PC-9 (cell line): Measurements from ENCODE around the gene OPA1. TPM values are rescaled to one million over a fixed set of nuclear protein-coding genes. Genes with fewer than 3 reads are reported as not detected.

Source experiments
- BruUV-seq: library from RNA; stranded (reverse); fragments of 400-500 nt; replicated peaks from 2 replicates; lab custom pipeline; 2021; lab: Mats Ljungman, UMichigan
- CTCF ChIA-PET: fragments of 300-600 bp; sonication (Branson Sonifier 250); formaldehyde crosslinking; loops from one replicate; lab custom pipeline; 2022; ENCODE audit warnings: antibody characterized with exemption; lab: Charles Lee
- POLR2A ChIA-PET: fragments of 300-600 bp; sonication (Branson Sonifier 250); formaldehyde crosslinking; loops from one replicate; lab custom pipeline; 2022; ENCODE audit warnings: antibody characterized with exemption; ENCODE audit not compliant: unreplicated experiment; lab: Charles Lee
- DNase-seq, 2 experiments: peaks; one replicate each; pipeline versions ENCODE4 v3.0.0 to v3.0.0-alpha.2; 2015 to 2022; ENCODE audit warnings: mixed read lengths in 1 of 2
- H2AFZ ChIP-seq: fragments of 200-600 bp; sonication (generic); 2 replicates; pipeline ENCODE4 v1.8.1; 2017; ENCODE audit warnings: antibody characterized with exemption
- H3F3A ChIP-seq: fragments of 200-600 bp; sonication (generic); 2 replicates; pipeline ENCODE4 v1.8.1; 2017; ENCODE audit warnings: antibody characterized with exemption, mild to moderate bottlenecking, low read depth; ENCODE audit not compliant: insufficient read depth
- H3K27ac ChIP-seq: fragments of 200-600 bp; sonication (generic); 2 replicates; pipeline ENCODE4 v1.6.1; 2016; ENCODE audit warnings: mixed run types
- H3K27me3 ChIP-seq: fragments of 200-600 bp; sonication (generic); 2 replicates; pipeline ENCODE4 v1.6.1; 2016; ENCODE audit warnings: low read depth, mixed run types; ENCODE audit not compliant: insufficient read depth
- H3K36me3 ChIP-seq: fragments of 200-600 bp; sonication (generic); 2 replicates; pipeline ENCODE4 v1.6.1; 2016; ENCODE audit warnings: low read depth, mixed run types
- H3K4me1 ChIP-seq: fragments of 200-600 bp; sonication (generic); replicated peaks from 2 replicates; pipeline ENCODE4 v1.6.1; 2016; ENCODE audit warnings: mixed run types; ENCODE audit not compliant: insufficient read depth
- H3K4me2 ChIP-seq: fragments of 200-600 bp; sonication (generic); 2 replicates; pipeline ENCODE4 v1.6.1; 2017; ENCODE audit warnings: mixed run types
- H3K4me3 ChIP-seq: fragments of 200-600 bp; sonication (generic); 2 replicates; pipeline ENCODE4 v1.6.1; 2016; ENCODE audit warnings: mixed run types
- H3K79me2 ChIP-seq: fragments of 200-600 bp; sonication (generic); 2 replicates; pipeline ENCODE4 v1.6.1; 2017; ENCODE audit warnings: low read depth, mixed run types
- H3K9me2 ChIP-seq: fragments of 200-600 bp; sonication (generic); 2 replicates; pipeline ENCODE4 v1.8.1; 2017; ENCODE audit warnings: mild to moderate bottlenecking; ENCODE audit not compliant: insufficient read depth
- H3K9me3 ChIP-seq: fragments of 200-600 bp; sonication (generic); 2 replicates; pipeline ENCODE4 v1.8.1; 2016; ENCODE audit warnings: low read depth; ENCODE audit not compliant: insufficient read depth
- H4K20me1 ChIP-seq: fragments of 200-600 bp; sonication (generic); 2 replicates; pipeline ENCODE4 v1.8.1; 2017; ENCODE audit not compliant: insufficient read depth
- CTCF ChIP-seq: fragments of 200-600 bp; sonication (generic); conservative IDR thresholded peaks from 2 replicates; pipeline ENCODE4 v1.6.1; 2017; ENCODE audit warnings: mixed run types, antibody characterized with exemption, mild to moderate bottlenecking, moderate library complexity
- EZH2 ChIP-seq: fragments of 200-600 bp; sonication (generic); IDR thresholded peaks from 2 replicates; pipeline ENCODE4 v1.8.0; 2017; ENCODE audit warnings: antibody characterized with exemption, low read depth
- intact Hi-C: fragments of 100-400 bp; cut with micrococcal nuclease; formaldehyde crosslinking; loops from one replicate; pipeline ENCODE4 v1.10.0; 2022; ENCODE audit not compliant: unreplicated experiment
- total RNA-seq: library from RNA; stranded (reverse); gene quantifications from 2 replicates; pipeline ENCODE4 v1.2.3, GENCODE V29; 2021

Gene OPA1
- total RNA-seq, 1 experiment from 2014 or later: 120 TPM

DNA sequence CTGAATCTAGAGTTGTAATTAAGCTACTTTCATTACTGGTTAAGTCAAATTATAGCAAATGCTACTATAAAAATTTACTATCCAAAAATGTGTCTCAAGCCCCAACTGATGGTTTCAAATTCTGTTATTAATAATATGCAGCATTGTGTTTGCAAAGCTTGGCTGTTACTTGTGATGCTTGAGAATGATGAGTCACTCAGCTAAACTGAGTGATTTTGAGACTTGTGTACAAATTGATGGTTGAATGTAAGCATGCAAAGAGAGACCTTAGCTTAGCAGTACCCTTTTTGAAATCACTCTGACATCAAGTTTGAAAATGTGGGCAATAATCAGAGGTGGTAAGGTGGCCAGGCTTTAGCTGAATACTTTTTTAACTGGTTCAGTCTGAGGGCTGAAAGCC is 27.6 kb downstream of the OPA1 start:
- no peaks in the 10 kb centered on the region; the same call in 1 of the 2 replicates for H4K20me1 ChIP-seq
- H2AFZ ChIP-seq: no peak overlapping the region
- intact Hi-C loops: no loop called here
- no peak overlapping the region for H3K4me2 ChIP-seq
- no peak overlapping the region for H3K4me3 ChIP-seq
- POLR2A ChIA-PET: no interaction called here
- CTCF ChIA-PET: interaction anchor here (0.5 kb wide), 1 partner anchor 521 kb away, joined by 5 read pairs; no protein-coding TSS in a partner anchor
- no peaks in the 10 kb centered on the region for H3K4me1 ChIP-seq
- H3K9me2 ChIP-seq: peaks cover 3% of the 10 kb centered on the region; the same call in 1 of the 2 replicates
- no peak for DNase-seq
- no TSS peak for BruUV-seq
- peaks cover 45% of the 10 kb centered on the region for H3K36me3 ChIP-seq
- H3K9me3 ChIP-seq: no peaks in the 10 kb centered on the region
- no peaks in the 10 kb centered on the region for H3K79me2 ChIP-seq
- H3F3A ChIP-seq: peaks cover 6% of the 10 kb centered on the region; the same call in 1 of the 2 replicates
- H3K27ac ChIP-seq: no peak overlapping the region
- H3K27me3 ChIP-seq: no peaks in the 10 kb centered on the region
- no peak for TF ChIP-seq EZH2
- TF ChIP-seq CTCF: no peak

GRCh38 chr3:193621127-193621526 is 28.1 kb downstream of the OPA1 start:
- no TSS peak for BruUV-seq
- intact Hi-C loops: no loop called here
- peaks cover 45% of the 10 kb centered on the region for H3K36me3 ChIP-seq

DNA sequence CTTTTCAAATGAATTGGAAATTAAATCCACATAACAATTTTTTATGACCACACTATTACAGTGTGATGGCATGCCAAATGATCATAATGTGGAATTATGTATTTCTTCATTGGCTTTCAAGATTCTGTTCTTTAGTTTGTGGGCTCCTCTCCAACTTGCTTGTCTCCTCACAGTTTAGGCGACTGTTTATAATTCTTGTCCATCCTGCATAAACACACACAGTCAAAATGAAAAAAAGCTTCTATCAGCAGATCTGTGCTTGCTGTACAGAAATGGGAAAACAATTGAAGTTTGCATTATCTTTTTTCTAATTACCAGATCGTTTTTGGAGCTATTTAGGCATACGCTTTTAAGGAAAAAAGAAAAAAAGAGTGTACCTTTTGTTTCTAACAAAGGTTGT is 37.0 kb downstream of the OPA1 start:
- CTCF ChIA-PET: no interaction called here
- POLR2A ChIA-PET: no interaction called here
- no peak overlapping the region for H3K4me3 ChIP-seq
- H3K27ac ChIP-seq: no peak overlapping the region
- no peak for TF ChIP-seq EZH2
- no peak for TF ChIP-seq CTCF
- no TSS peak for BruUV-seq
- H3K4me1 ChIP-seq: no peaks in the 10 kb centered on the region
- no peaks in the 10 kb centered on the region for H3K27me3 ChIP-seq
- no peak overlapping the region for H2AFZ ChIP-seq
- H4K20me1 ChIP-seq: no peaks in the 10 kb centered on the region
- no peak overlapping the region for H3K4me2 ChIP-seq
- no peaks in the 10 kb centered on the region for H3F3A ChIP-seq
- no peak for DNase-seq
- H3K79me2 ChIP-seq: no peaks in the 10 kb centered on the region
- 0 out of 2 replicates have a peak, but pooled peaks cover under 1% of the 10 kb centered on the region for H3K9me2 ChIP-seq
- H3K9me3 ChIP-seq: no peaks in the 10 kb centered on the region
- H3K36me3 ChIP-seq: peaks cover 30% of the 10 kb centered on the region
- intact Hi-C loops: no loop called here

More at GRCh38 chr3:193621127-193621526, 28.1 kb downstream of the OPA1 start:
- Histone ChIP-seq H3F3A (peaks cover 6% of the 10 kb centered on the region; the same call in 1 of the 2 replicates), H2AFZ (no peak overlapping the region), H4K20me1 (no peaks in the 10 kb centered on the region; the same call in 1 of the 2 replicates), H3K9me3 (no peaks in the 10 kb centered on the region), H3K27ac (no peak overlapping the region), H3K4me3 (no peak overlapping the region), H3K4me1 (no peaks in the 10 kb centered on the region), H3K27me3 (no peaks in the 10 kb centered on the region), H3K4me2 (no peak overlapping the region), H3K9me2 (peaks cover 3% of the 10 kb centered on the region; the same call in 1 of the 2 replicates), H3K79me2 (no peaks in the 10 kb centered on the region)
- POLR2A ChIA-PET: no interaction called here
- DNase-seq: no peak
- CTCF ChIA-PET: interaction anchor here (0.5 kb wide), 1 partner anchor 521 kb away, joined by 5 read pairs; no protein-coding TSS in a partner anchor
- TF ChIP-seq EZH2 (no peak), CTCF (no peak)
